ENCODE measurements around the gene AOX1.
"Not testable (repeated sequence)": the region's sequence is repeated elsewhere in the genome, so short reads cannot be mapped to it uniquely, and the experiment has no call there.

AOX1 gene

GRCh38 chr2:200627110-200627770 lies 41.4 kb downstream of the AOX1 start:
- no peak for DNase-seq (ENCODE audit: low spot score)

- not testable (repeated sequence) for DNase-seq (ENCODE audit: low spot score)
Observed at GRCh38 chr2:200628461-200628860, 42.6 kb downstream of the AOX1 start.

GRCh38 chr2:200631287-200631686 lies 45.5 kb downstream of the AOX1 start:
- no peak for DNase-seq (ENCODE audit: low spot score)

- DNase-seq (ENCODE audit: low spot score), result no peak
Observed at GRCh38 chr2:200634231-200634964, 48.6 kb downstream of the AOX1 start.

- no peak for DNase-seq (ENCODE audit: low spot score)
Observed at GRCh38 chr2:200635251-200635650, 49.4 kb downstream of the AOX1 start.

DNA sequence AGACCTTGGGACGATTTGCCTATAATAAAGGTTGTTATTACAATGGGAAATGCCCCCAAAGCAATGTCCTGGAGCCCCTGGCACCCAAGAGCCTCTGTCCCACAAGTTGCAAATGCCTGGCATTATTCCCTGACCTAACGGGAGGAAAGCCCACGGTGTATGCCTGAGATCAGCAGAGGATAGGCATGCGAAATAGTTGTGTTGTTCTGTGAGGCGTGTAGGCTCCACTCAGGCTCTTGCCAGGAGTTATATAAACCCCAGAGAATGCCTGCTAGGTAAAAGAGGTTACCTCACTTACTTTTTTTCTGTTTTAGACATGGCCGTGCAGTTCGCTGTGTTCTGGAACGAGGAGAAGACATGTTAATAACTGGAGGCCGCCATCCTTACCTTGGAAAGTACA lies 52.1 kb downstream of the AOX1 start:
- no peak for DNase-seq (ENCODE audit: low spot score)

GRCh38 chr2:200640176-200640575 lies 54.4 kb downstream of the AOX1 start:
- no peak for DNase-seq (ENCODE audit: low spot score)

GRCh38 chr2:200640901-200641300 lies 55.1 kb downstream of the AOX1 start:
- DNase-seq (ENCODE audit: low spot score), result no peak

GRCh38 chr2:200648518-200649281 lies 62.9 kb downstream of the AOX1 start:
- not testable (repeated sequence) for DNase-seq (ENCODE audit: low spot score)

- no peak for DNase-seq (ENCODE audit: low spot score)
Observed at GRCh38 chr2:200649724-200650123, 63.9 kb downstream of the AOX1 start.

DNA sequence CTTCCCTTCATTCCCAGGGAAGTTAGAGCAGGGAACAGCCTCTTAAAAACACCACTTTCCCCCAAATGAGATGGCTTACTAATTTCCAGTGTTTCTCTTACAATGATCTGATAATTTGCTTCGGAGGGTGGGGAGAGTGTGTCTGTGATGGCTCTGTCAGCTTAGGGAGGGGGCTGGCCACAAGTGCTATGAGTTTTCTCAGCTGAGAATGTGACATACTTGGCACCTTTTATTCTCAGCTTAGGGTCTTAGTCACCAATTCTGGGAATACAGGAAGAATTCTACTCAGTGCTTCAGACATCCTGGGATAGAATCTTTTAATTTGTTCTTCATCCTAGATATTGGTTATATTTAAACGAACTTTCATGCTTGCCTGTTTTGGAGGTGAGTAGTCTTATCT lies 64.4 kb downstream of the AOX1 start:
- DNase-seq (ENCODE audit: low spot score), result no peak

DNA sequence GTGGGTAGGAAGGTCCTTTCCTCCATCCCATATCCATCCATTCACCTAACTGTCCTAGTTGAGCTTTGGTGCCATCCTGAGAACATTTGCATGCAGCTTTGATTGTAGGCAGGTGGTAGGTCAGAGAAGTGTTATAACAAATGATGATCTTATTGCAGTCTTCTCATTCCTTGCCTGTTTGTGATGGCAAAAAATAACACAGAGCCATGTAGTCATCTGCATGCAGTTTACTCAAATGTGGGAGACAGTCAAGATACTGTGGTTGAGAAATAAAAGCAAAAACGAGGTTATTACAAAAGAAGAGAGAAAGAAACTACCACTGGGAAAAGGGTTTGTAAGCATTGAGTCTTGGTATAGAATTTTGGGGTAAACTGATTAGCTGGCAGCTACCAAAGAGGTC lies 66.3 kb downstream of the AOX1 start:
- DNase-seq (ENCODE audit: low spot score), result no peak

GRCh38 chr2:200653021-200653420 lies 67.2 kb downstream of the AOX1 start:
- no peak for DNase-seq (ENCODE audit: low spot score)

DNA sequence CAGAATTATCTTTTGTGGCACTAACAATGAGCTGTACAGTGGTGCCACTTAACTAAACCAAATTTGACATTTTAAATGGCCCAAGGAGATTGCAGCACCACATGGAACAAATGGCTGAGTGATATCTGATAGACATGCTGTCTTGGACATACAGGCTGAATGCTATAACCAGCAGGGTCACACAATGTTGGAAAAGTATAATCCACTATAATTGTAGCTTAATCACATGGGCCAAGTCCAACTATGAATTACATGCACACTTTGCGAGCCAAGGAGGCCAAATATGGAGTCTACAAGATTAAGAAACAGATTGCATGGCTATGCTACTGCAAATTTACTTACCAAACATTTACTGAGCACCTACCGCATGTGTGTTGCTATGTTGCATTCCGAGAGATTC lies 69.0 kb downstream of the AOX1 start:
- no peak for DNase-seq (ENCODE audit: low spot score)

DNA sequence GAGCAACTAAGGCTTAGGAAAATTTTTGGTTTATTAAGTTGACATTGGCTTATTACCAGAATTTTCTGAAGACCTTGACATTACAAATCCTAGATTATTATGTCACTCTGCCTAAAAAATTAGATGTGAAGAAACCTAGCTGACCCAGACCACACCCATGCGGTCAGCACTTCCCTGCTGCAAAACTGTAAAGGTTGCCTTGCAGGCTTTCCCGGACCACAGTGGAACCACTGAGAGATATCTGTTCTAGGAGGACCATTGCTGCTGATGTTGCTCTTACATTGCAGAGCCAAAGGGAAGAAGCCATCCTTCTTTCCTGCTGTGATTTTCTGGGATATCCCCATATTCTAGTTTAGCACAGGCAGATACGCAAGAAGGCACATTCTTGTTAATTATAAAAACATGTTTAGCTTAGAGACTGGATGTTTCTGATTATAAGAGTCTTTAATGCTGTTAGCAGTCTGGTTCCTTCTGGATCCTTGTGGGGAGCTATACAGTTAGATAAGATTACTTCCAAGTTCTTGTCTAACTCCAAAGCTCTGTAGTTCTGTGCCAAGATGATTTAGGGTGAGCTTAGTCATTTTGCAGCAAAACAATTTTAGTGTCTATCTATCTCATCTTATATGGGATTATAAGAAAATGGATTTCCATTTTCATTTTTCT lies 70.2 kb downstream of the AOX1 start:
- DNase-seq (ENCODE audit: low spot score), result no peak

GRCh38 chr2:200658278-200658864 lies 72.6 kb downstream of the AOX1 start:
- no peak for DNase-seq (ENCODE audit: low spot score)

GRCh38 chr2:200659410-200659809 lies 73.6 kb downstream of the AOX1 start:
- DNase-seq (ENCODE audit: low spot score), result no peak

DNA sequence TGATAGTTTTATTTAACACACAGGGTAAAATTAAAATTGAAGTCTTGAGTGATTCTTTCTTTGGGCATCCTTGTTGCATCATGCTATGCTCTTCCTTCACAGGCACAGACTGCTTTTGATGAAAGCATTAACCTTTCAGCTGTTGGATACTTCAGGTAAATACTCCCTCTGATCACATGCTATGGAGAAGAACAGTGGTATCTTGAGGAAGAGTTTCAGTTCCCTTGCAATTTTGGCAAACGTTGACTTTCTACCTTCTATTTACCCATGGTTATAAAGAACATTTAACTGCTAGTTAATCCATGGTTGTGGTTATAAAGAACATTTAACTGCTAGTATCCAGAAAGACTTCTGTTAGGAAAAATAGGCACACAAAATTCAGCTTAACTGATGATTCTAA lies 75.7 kb downstream of the AOX1 start:
- DNase-seq (ENCODE audit: low spot score), result no peak

- peak; percentile 13 for DNase-seq (ENCODE audit: low spot score)
Observed at GRCh38 chr2:200662727-200663126, 76.9 kb downstream of the AOX1 start.

DNA sequence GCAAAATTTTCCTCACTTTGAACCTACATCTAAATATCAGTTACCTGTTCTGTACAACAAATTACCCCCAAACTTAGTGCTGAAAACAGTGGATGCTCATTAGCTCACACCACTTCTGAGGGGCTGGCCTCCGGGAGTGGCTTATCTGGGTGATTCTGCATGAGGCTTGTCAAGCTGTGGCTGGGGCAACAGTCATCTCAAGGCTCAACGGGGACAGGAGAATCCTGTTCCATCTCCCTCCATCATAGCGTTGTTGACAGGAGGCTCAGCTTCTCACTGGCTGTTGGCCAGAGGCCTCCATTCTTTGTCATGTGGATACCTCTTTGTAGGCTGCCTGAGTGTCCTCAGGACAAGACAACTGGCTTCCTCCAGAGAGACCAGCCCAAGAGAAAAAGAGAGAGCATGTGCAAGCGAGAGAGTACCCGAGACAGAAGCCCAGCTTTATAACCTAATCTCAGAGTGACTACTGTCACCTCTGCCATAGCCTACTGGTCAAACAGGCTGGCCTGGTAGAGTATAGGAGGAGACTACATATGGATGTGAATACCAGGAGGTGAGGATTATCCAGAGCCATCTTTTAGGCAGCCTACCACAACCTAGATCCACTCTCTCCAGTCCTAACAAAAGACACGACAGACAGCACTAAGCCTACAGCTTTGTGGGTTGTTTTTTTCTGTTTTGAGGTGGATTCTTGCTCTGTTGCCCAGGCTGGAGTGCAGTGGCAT lies 79.1 kb downstream of the AOX1 start:
- no peak for DNase-seq (ENCODE audit: low spot score)

DNA sequence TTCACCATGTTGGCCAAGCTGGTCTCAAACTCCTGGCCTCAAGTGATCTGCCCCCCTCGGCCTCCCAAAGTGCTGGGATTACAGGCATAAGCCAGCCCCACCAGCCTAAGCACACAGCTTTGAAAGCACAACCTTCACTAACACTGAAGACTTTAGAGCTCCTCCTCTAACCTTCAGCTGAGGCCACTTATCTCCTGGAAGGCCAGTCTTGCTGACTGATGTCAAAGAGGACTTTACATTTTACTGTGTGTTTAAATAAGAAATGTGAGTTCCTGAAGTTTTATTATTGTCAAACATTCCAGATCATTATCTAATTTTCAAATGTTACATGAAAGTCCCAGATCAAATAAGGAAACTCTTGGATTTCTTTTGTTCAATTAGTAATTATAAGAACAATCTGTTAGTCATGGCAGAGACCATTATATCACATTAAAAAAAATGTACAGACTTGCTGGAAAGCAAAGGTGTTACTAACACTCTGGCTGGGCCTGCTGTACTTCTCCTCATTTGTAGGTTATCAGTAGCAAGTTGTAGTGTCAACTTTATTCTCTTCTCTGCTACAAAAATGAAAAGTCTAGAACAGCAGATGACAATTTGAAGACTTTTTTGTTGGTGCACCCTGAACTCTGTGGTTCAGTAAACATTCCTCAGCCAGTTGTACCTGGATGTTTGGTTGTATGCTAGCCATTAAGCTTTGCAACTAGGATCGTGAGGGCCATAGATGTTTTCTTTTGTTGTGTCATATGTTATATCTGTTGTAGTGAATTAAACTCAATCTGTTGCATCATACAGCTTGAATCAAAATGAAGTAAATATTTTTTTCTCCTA lies 80.0 kb downstream of the AOX1 start:
- DNase-seq (ENCODE audit: low spot score), result no peak
